HepG2 (cell line): ENCODE results near the gene MYO1E. TPM values are rescaled to one million over a fixed set of nuclear protein-coding genes. Genes with fewer than 3 reads are reported as not detected.

Experiments
- ATAC-seq: fragments of 200-7000 bp; cut with Tn5 transposase; 3 replicates; pipeline ENCODE4 v1.9.1; 2020; ENCODE audit warnings: mild to moderate bottlenecking, moderate library complexity
- BruUV-seq: library from RNA; stranded (reverse); fragments of 400-500 nt; replicated peaks from 2 replicates; lab custom pipeline; 2021; lab: Mats Ljungman, UMichigan
- CTCF ChIA-PET: fragments of 300-600 bp; formaldehyde crosslinking; extraction: SDS; loops from one replicate; lab custom pipeline; 2021; ENCODE audit warnings: low total read pairs, inconsistent platforms, low intra/inter-chr PET ratio; lab: Yijun Ruan, JAX
- POLR2A ChIA-PET: fragments of 350-600 bp; sonication (Branson Sonifier 250); formaldehyde crosslinking; loops from one replicate; lab custom pipeline; 2020; ENCODE audit warnings: antibody characterized with exemption, inconsistent platforms; lab: Yijun Ruan, JAX
- DNase-seq: peaks from one replicate; pipeline ENCODE4 v3.0.0-alpha.2; 2015; ENCODE audit warnings: low spot score
- FAIRE-seq: peaks from 3 replicates; lab custom pipeline; 2011; peaks lifted over from hg19 to GRCh38; lab: Jason Lieb, UNC
- H2AFZ ChIP-seq: one replicate; pipeline ENCODE4 v1.6.1; 2011; ENCODE audit warnings: low read length, inconsistent platforms
- H3K27ac ChIP-seq: fragments of 300-600 bp; 3 replicates; pipeline ENCODE4 v1.8.0; 2011; ENCODE audit warnings: mixed run types, mild to moderate bottlenecking, mixed read lengths, low read length, inconsistent platforms; ENCODE audit not compliant: insufficient read depth; ENCODE audit errors: extremely low read length
- H3K27me3 ChIP-seq, 2 experiments: fragments of 200-600 bp in 1 of 2; 2 replicates in 1 of 2; 3 replicates in 1 of 2; pipeline versions ENCODE4 v1.6.0 to v1.8.0; 2011; ENCODE audit warnings: low read length in 2 of 2, mild to moderate bottlenecking in 2 of 2, moderate library complexity in 2 of 2, inconsistent platforms in 1 of 2; ENCODE audit not compliant: insufficient read depth in 2 of 2, control insufficient read depth in 1 of 2
- H3K36me3 ChIP-seq, 2 experiments: fragments of 200-600 bp in 1 of 2; replicated peaks in 1 of 2; 2 replicates in 1 of 2; 3 replicates in 1 of 2; pipeline versions ENCODE4 v1.5.1 to v1.8.0; 2011; ENCODE audit warnings: low read length in 2 of 2, inconsistent platforms in 1 of 2; ENCODE audit not compliant: insufficient read depth in 2 of 2, control insufficient read depth in 1 of 2
- H3K4me1 ChIP-seq: 2 replicates; pipeline ENCODE4 v1.5.1; 2012; ENCODE audit warnings: low read length, inconsistent platforms; ENCODE audit not compliant: insufficient read depth
- H3K4me2 ChIP-seq: 2 replicates; pipeline ENCODE4 v1.6.0; 2011; ENCODE audit warnings: low read depth, low read length, inconsistent platforms
- H3K4me3 ChIP-seq, 3 experiments: fragments of 200-600 bp in 1 of 3; sonication (generic), shearing (Covaris generic) in 1 of 3; replicated peaks in 1 of 3; 2 replicates each; pipeline ENCODE4 v1.5.1; 2011 to 2016; ENCODE audit warnings: low read length in 3 of 3, inconsistent platforms in 2 of 3, low read depth in 2 of 3, mild to moderate bottlenecking in 2 of 3, control low read depth in 1 of 3, mixed read lengths in 1 of 3; ENCODE audit not compliant: insufficient read depth in 1 of 3
- H3K79me2 ChIP-seq: one replicate; pipeline ENCODE4 v1.6.1; 2011; ENCODE audit warnings: low read length, inconsistent platforms; ENCODE audit not compliant: insufficient read depth
- H3K9ac ChIP-seq: 2 replicates; pipeline ENCODE4 v1.6.0; 2011; ENCODE audit warnings: mild to moderate bottlenecking, low read depth, low read length, inconsistent platforms; ENCODE audit not compliant: insufficient read depth
- H3K9me3 ChIP-seq: 2 replicates; pipeline ENCODE4 v1.5.1; 2012; ENCODE audit warnings: mild to moderate bottlenecking, low read length
- H4K20me1 ChIP-seq: 2 replicates; pipeline ENCODE4 v1.6.0; 2011; ENCODE audit warnings: inconsistent platforms, mild to moderate bottlenecking, low read length, moderate library complexity; ENCODE audit not compliant: insufficient read depth
- HNF4A ChIP-seq: sonication (generic); formaldehyde crosslinking; IDR thresholded peaks from 2 replicates; pipeline ENCODE4 v1.4.0; 2020; ENCODE audit warnings: missing genetic modification reagents
- HNRNPH1 ChIP-seq: fragments of 200-400 bp; formaldehyde crosslinking; optimal IDR thresholded peaks from 2 replicates; pipeline ENCODE3; 2017; ENCODE audit warnings: mild to moderate bottlenecking, low read depth, low read length
- KAT2B ChIP-seq: fragments of 150-350 bp; IDR thresholded peaks from 2 replicates; pipeline ENCODE4 v1.6.1; 2014; ENCODE audit warnings: low read depth, low read length, borderline replicate concordance
- NFKB2 ChIP-seq: sonication (generic); formaldehyde crosslinking; IDR thresholded peaks from 2 replicates; pipeline ENCODE4 v1.4.0; 2020; ENCODE audit warnings: missing genetic modification reagents, borderline replicate concordance
- ZFP37 ChIP-seq: sonication (generic); formaldehyde crosslinking; IDR thresholded peaks from 2 replicates; pipeline ENCODE4 v1.4.0; 2020; ENCODE audit warnings: missing genetic modification reagents, borderline replicate concordance
- ZHX2 ChIP-seq, 2 experiments: sonication (generic) in 1 of 2; formaldehyde crosslinking in 1 of 2; IDR thresholded peaks; 2 replicates each; pipeline versions ENCODE4 v1.6.1 to v1.9.0; 2014 to 2022; ENCODE audit warnings: antibody characterized with exemption in 1 of 2, borderline replicate concordance in 1 of 2, inconsistent platforms in 1 of 2, low read depth in 1 of 2, missing genetic modification reagents in 1 of 2
- ZNF644 ChIP-seq: IDR thresholded peaks from 2 replicates; pipeline ENCODE4 v1.6.1; 2016; ENCODE audit warnings: low read depth
- WGBS: methylation state at CpG from one replicate; pipeline ENCODE4 v1.1.6; 2017; ENCODE audit warnings: low lambda C conversion rate; 5-methylcytosine and 5-hydroxymethylcytosine counted together
- in situ Hi-C: cut with HindIII; loops from 2 replicates; pipeline ENCODE4 v1.10.0; 2017; ENCODE audit warnings: low pct_unique_long_range_greater_than_20kb; ENCODE audit not compliant: extremely low pct_ligation_motif_present
- intact Hi-C: fragments of 100-400 bp; cut with micrococcal nuclease; formaldehyde crosslinking; loops from one replicate; pipeline ENCODE4 v1.10.0; 2022; ENCODE audit not compliant: unreplicated experiment
- polyA plus RNA-seq, 8 experiments: library from polyadenylated mRNA; depleted of rRNA in 3 of 8; stranded (reverse) in 7 of 8; unstranded in 1 of 8; fragments of >200 nt; fragmentation: Illumina TruSeq in 4 of 8; extraction: Trizol in 4 of 8; gene quantifications; 2 replicates each; pipeline versions ENCODE4 v1.2.1 to v1.2.3, GENCODE V29; 2011 to 2016; ENCODE audit warnings: low read depth in 4 of 8, missing spikeins in 1 of 8, mixed read lengths in 1 of 8; ENCODE audit not compliant: insufficient read depth in 1 of 8
- total RNA-seq, 5 experiments: library from RNA; depleted of rRNA; stranded (reverse); fragments of >200 nt; fragmentation: Illumina TruSeq; extraction: Trizol; gene quantifications; 2 replicates each; pipeline ENCODE4 v1.2.3, GENCODE V29; 2016; ENCODE audit warnings: low read depth in 1 of 5

MYO1E gene
- total and polyA plus RNA-seq, 2 of the 13 experiments (the other 11 are each of a cell fraction or from before 2014, with no cell fraction given): 15.7 to 25.1 TPM

DNA sequence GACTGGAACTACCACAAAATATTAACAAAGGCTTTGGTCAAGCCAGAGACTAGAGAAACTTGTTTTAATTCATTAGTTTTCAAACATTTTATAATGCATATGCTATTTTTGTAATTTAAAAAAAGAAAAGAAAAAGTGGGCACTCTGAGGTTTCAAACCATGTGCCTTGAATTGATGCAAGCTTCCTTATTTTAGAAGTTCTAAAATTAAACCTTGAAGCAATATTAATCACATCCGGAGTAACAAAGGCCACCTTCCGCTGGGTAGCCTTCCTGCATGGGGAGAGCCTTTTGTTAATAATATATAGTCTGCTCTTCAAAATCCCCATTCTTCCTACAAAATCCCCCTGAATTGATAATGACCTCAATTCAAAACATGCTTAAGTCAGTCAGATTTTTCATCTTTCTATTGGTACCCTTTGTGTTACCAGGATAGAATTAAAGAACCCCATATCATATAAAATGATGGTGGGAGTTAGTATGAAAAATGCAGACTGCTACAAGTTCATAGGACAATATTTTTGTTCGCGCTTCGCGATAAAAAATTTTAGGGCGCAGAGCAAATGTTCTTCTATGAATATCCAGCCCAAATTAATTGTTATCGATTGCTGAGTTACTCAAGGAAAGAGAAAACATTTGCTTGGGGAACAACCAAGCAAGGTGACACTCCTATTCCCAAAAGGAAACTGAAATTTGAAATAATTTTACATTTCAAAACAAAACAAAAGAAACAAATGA is 135.4 kb downstream of the MYO1E start (continued):
- no peak for TF ChIP-seq NFKB2
- no peak for TF ChIP-seq ZFP37 (CRISPR knock-in tag)
- TF ChIP-seq KAT2B: no peak
- no peak for TF ChIP-seq HNRNPH1

DNA sequence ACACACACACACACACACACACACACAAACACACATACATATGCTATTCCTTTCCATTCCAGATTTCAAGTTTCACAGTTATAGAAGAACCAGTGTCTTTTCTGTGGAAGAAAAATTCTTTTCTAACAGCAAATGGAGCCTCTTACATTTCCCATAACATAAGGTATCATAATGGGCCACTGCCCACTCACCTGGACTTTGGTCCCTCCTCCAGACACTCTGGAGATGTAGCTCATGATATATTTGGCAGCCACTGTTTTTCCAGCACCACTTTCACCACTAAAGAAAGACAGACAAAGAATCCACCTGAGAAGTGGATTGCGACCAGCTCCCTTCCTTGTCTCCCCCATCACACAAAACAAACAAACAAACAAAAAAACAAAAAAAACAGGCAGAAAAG is 136.3 kb downstream of the MYO1E start:
- TF ChIP-seq ZHX2 (IDR thresholded peaks at IDR 0.05; ENCODE audit: low read depth) (no peak), ZHX2 (CRISPR knock-in tag; IDR thresholded peaks at IDR 0.05; ENCODE audit: borderline replicate concordance) (no peak), HNF4A (CRISPR knock-in tag) (peak; percentile 71), ZNF644 (peak; percentile 64; the same call in 1 of the 2 replicates)
- no peak overlapping the region for H2AFZ ChIP-seq
- FAIRE-seq (peak; percentile 39), ATAC-seq (peak; percentile 51; the same call in 2 of the 3 replicates), DNase-seq (peak; percentile 43)
- in situ Hi-C loops (no loop called here), intact Hi-C loops (no loop called here)
- 0 out of 5 replicates have a peak, but pooled peaks cover 1 to 4% of the 10 kb centered on the region in 2 experiments for H3K36me3 ChIP-seq
- H3K4me2 ChIP-seq: no peak overlapping the region
- H4K20me1 ChIP-seq: no peaks in the 10 kb centered on the region
- no peaks in the 10 kb centered on the region for H3K27me3 ChIP-seq
- BruUV-seq: no TSS peak
- ChIA-PET POLR2A (no interaction called here), CTCF (no interaction called here)
- no peak overlapping the region for H3K4me3 ChIP-seq
- H3K9me3 ChIP-seq: no peaks in the 10 kb centered on the region
- H3K9ac ChIP-seq: no peak overlapping the region
- H3K79me2 ChIP-seq: no peaks in the 10 kb centered on the region
- WGBS: 74% methylated on average over 1 of the region's 1 CpG
- H3K27ac ChIP-seq: no peak overlapping the region
- peaks cover 17% of the 10 kb centered on the region for H3K4me1 ChIP-seq
